ENCODE data around the gene ASPHD1. TPM values are rescaled to one million over a fixed set of nuclear protein-coding genes. Genes with fewer than 3 reads are reported as not detected.

Gene ASPHD1
- polyA plus RNA-seq, 1 donor (not counting 4 experiments of a cell fraction or from before 2014, with no cell fraction given), result 0.71 TPM

DNA sequence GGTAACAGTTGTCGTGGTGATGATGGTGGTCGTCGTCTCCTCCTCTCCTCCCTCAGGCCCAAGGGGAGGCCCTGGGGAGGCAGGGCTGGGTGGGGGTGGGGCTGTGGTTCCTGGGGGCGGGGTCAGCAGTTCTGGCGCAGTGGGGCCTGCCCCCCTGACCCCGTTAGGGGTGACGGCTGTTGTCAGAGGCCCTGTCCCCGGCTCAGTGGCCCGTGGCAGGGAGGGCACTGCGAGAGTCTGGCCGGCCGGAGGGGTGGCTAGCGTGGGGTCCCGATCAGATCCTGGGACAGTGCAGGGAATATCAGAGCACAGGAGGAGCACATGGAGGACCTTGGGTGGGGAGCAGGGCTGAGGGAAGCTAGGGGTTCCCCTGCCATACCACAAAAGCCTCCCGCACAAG is 3.4 kb upstream of the ASPHD1 start:
- H3K4me2 ChIP-seq (ENCODE audit: control insufficient read depth, extremely low read depth, insufficient read depth, low read depth, low read length), result no peak overlapping the region
- DNase-seq (ENCODE audit: low read depth, low spot score) (no peak), FAIRE-seq (no peak)
- dilution Hi-C loops (cut with MboI; ENCODE audit: extremely low pct_ligation_motif_present, low sequenced_read_pairs), result no loop called here
- H3K27ac ChIP-seq (ENCODE audit: control insufficient read depth, insufficient read depth, low read length), result no peak overlapping the region
- H3K9ac ChIP-seq (ENCODE audit: control insufficient read depth, extremely low read depth, insufficient read depth, low read length), result no peak overlapping the region
- H3K4me1 ChIP-seq (ENCODE audit: control insufficient read depth, extremely low read depth, insufficient read depth, low read length), result peaks cover 10% of the 10 kb centered on the region
- no peaks in the 10 kb centered on the region for H3K9me3 ChIP-seq (ENCODE audit: control insufficient read depth, low read depth, low read length)
- H3K9me1 ChIP-seq (ENCODE audit: control insufficient read depth, extremely low read depth, insufficient read depth, low read length), result no peaks in the 10 kb centered on the region
- no peaks in the 10 kb centered on the region for H3K36me3 ChIP-seq (ENCODE audit: control insufficient read depth in 2 of 2, extremely low read depth in 1 of 2, insufficient read depth in 2 of 2, low read length in 2 of 2)
- peaks cover 18% of the 10 kb centered on the region for H3K27me3 ChIP-seq (ENCODE audit: control insufficient read depth, extremely low read depth, insufficient read depth, low read length)
- H4K20me1 ChIP-seq (ENCODE audit: control insufficient read depth, extremely low read depth, insufficient read depth, low read length), result no peaks in the 10 kb centered on the region
- H2AFZ ChIP-seq (ENCODE audit: control insufficient read depth, low read length), result no peak overlapping the region
- TF ChIP-seq, protein P1, sequence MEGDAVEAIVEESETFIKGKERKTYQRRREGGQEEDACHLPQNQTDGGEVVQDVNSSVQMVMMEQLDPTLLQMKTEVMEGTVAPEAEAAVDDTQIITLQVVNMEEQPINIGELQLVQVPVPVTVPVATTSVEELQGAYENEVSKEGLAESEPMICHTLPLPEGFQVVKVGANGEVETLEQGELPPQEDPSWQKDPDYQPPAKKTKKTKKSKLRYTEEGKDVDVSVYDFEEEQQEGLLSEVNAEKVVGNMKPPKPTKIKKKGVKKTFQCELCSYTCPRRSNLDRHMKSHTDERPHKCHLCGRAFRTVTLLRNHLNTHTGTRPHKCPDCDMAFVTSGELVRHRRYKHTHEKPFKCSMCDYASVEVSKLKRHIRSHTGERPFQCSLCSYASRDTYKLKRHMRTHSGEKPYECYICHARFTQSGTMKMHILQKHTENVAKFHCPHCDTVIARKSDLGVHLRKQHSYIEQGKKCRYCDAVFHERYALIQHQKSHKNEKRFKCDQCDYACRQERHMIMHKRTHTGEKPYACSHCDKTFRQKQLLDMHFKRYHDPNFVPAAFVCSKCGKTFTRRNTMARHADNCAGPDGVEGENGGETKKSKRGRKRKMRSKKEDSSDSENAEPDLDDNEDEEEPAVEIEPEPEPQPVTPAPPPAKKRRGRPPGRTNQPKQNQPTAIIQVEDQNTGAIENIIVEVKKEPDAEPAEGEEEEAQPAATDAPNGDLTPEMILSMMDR (optimal IDR thresholded peaks at IDR 0.05 in 1 of 3, IDR thresholded peaks at IDR 0.05 in 1 of 3, conservative IDR thresholded peaks at IDR 0.05 in 1 of 3; ENCODE audit: extremely low read depth in 1 of 3, insufficient read depth in 2 of 3, low read length in 3 of 3), result no peak
- TF ChIP-seq EZH2 (IDR thresholded peaks at IDR 0.05; ENCODE audit: low read length), result no peak
- H3K79me2 ChIP-seq (ENCODE audit: control insufficient read depth, insufficient read depth, low read length), result no peaks in the 10 kb centered on the region
- no peak overlapping the region for H3K4me3 ChIP-seq (ENCODE audit: control insufficient read depth in 2 of 3, extremely low read depth in 1 of 3, insufficient read depth in 2 of 3, low read depth in 1 of 3, low read length in 3 of 3)

DNA sequence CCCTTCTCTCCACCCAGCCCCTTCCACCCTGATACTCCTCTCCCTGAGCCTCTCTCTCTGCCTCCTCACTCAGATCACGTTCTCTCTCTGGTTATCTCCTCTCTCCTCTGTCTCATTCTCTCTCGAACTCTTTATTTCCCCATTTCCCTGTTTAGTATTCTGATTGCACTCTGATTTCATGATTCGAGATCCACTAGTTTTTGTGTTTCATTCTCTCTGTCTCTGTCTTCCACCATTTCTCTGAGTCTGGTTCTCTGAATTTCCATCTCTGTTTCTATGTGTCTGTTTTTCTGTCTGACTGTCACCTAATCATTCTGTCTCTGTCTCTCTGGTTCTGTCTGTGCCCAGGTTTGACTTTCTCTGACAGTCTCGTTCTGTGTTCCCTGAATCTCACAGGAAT is 3.0 kb upstream of the ASPHD1 start:
- Histone ChIP-seq H3K9me3 (ENCODE audit: control insufficient read depth, low read depth, low read length) (no peaks in the 10 kb centered on the region), H3K9me1 (ENCODE audit: control insufficient read depth, extremely low read depth, insufficient read depth, low read length) (no peaks in the 10 kb centered on the region), H2AFZ (ENCODE audit: control insufficient read depth, low read length) (no peak overlapping the region), H3K36me3 (ENCODE audit: control insufficient read depth in 2 of 2, extremely low read depth in 1 of 2, insufficient read depth in 2 of 2, low read length in 2 of 2) (no peaks in the 10 kb centered on the region), H3K4me1 (ENCODE audit: control insufficient read depth, extremely low read depth, insufficient read depth, low read length) (peaks cover 10% of the 10 kb centered on the region), H4K20me1 (ENCODE audit: control insufficient read depth, extremely low read depth, insufficient read depth, low read length) (no peaks in the 10 kb centered on the region), H3K9ac (ENCODE audit: control insufficient read depth, extremely low read depth, insufficient read depth, low read length) (no peak overlapping the region), H3K4me3 (ENCODE audit: control insufficient read depth in 2 of 3, extremely low read depth in 1 of 3, insufficient read depth in 2 of 3, low read depth in 1 of 3, low read length in 3 of 3) (no peak overlapping the region), H3K79me2 (ENCODE audit: control insufficient read depth, insufficient read depth, low read length) (no peaks in the 10 kb centered on the region), H3K27ac (ENCODE audit: control insufficient read depth, insufficient read depth, low read length) (no peak overlapping the region), H3K27me3 (ENCODE audit: control insufficient read depth, extremely low read depth, insufficient read depth, low read length) (peaks cover 18% of the 10 kb centered on the region), H3K4me2 (ENCODE audit: control insufficient read depth, extremely low read depth, insufficient read depth, low read depth, low read length) (no peak overlapping the region)
- DNase-seq (ENCODE audit: low read depth, low spot score) (no peak), FAIRE-seq (no peak)
- dilution Hi-C loops (cut with MboI; ENCODE audit: extremely low pct_ligation_motif_present, low sequenced_read_pairs), result no loop called here
- no peak for TF ChIP-seq EZH2 (IDR thresholded peaks at IDR 0.05; ENCODE audit: low read length)
- TF ChIP-seq, protein P1 (optimal IDR thresholded peaks at IDR 0.05 in 1 of 3, IDR thresholded peaks at IDR 0.05 in 1 of 3, conservative IDR thresholded peaks at IDR 0.05 in 1 of 3; ENCODE audit: extremely low read depth in 1 of 3, insufficient read depth in 2 of 3, low read length in 3 of 3), result no peak

All from keratinocyte (primary cell).